ENCODE measurements around the gene RFNG.

The RFNG gene

DNA sequence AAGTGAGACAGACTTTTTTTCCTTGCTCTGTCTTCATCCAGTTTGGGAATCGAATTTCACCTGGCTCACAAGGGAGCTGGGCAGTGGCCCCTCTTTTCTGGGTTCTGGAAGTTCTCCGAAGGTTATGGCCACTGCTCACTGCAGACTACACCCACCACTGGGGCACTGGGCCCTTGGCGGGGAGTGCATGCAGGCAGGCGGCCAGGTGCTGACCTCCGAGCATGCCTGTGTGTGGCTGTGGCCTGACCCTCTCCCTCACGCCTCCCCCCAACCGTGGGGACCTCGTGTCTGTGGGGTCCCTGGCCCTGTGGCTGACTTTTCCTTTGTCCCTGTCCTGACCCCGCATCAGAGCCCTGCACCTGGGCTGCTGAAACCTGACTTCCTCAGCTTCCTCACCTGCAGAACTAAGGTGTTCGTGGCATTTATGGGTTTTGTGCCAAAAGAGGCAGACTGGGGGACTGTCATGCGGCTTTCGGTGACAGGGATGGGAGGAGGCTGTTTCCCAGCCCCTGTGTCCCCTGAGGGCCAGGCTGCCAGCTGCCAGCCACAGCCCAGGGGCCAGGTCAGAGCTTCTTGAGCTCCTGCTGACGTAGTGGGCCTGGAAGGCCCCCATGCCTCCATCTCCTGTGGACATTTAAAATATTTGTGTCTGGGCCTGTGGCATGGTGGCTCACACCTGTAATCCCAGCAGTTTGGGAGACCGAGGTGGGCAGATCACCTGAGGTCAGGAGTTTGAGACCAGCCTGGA is 52.7 kb downstream of the RFNG start:
- no peak for DNase-seq

DNA sequence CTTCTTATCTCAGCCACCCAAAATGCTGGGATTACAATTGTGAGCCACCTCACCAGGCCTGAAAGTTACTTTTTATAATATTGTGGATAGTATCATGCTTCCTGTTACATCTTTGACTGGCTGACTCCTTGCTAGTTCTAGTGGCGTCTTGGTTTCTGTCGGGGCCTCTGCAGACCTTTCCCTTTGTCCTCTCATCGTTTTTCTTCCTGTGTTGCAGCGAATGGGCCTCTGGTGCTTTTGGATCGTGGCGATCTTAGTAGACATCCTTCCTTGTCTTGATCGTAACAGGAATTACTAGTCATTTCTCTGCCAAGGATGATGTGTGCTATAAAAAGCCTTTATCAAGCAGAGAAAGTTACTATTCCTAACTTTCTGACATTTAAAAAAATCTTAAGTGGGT is 53.4 kb downstream of the RFNG start:
- no peak for DNase-seq
